Kidney epithelial cell (primary cell): Measurements from ENCODE around the gene CCDC182. TPM values are rescaled to one million over a fixed set of nuclear protein-coding genes. Genes with fewer than 3 reads are reported as not detected.

ENCODE experiments used
- DNase-seq: peaks from one replicate; pipeline ENCODE4 v3.0.0-alpha.2; 2010; ENCODE audit warnings: low read depth
- H3K27me3 ChIP-seq: 2 replicates; pipeline ENCODE4 v1.6.0; 2011; ENCODE audit warnings: low read length; ENCODE audit not compliant: control insufficient read depth, insufficient read depth
- H3K36me3 ChIP-seq: 2 replicates; pipeline ENCODE4 v1.5.1; 2011; ENCODE audit warnings: low read length; ENCODE audit not compliant: control insufficient read depth, insufficient read depth
- H3K4me3 ChIP-seq: 2 replicates; pipeline ENCODE4 v1.5.1; 2011; ENCODE audit warnings: low read depth, mild to moderate bottlenecking, control low read depth, low read length
- total RNA-seq: library from RNA; depleted of rRNA; stranded (reverse); fragments of >200 nt; gene quantifications from 2 replicates; pipeline ENCODE4 v1.2.3, GENCODE V29; 2015
- TF ChIP-seq, protein P1 (sequence below): IDR thresholded peaks from 2 replicates; pipeline ENCODE4 v1.5.1; 2011; ENCODE audit warnings: mild to moderate bottlenecking, moderate library complexity, low read length, control low read depth, inconsistent platforms; ENCODE audit not compliant: insufficient read depth, poor library complexity, severe bottlenecking

The CCDC182 gene
- total RNA-seq, 1 donor from 2014 or later: not detected

GRCh38 chr17:57766318-57766943 is 21.3 kb upstream of the CCDC182 start:
- H3K4me3 ChIP-seq: no peak overlapping the region
- TF ChIP-seq, protein P1, sequence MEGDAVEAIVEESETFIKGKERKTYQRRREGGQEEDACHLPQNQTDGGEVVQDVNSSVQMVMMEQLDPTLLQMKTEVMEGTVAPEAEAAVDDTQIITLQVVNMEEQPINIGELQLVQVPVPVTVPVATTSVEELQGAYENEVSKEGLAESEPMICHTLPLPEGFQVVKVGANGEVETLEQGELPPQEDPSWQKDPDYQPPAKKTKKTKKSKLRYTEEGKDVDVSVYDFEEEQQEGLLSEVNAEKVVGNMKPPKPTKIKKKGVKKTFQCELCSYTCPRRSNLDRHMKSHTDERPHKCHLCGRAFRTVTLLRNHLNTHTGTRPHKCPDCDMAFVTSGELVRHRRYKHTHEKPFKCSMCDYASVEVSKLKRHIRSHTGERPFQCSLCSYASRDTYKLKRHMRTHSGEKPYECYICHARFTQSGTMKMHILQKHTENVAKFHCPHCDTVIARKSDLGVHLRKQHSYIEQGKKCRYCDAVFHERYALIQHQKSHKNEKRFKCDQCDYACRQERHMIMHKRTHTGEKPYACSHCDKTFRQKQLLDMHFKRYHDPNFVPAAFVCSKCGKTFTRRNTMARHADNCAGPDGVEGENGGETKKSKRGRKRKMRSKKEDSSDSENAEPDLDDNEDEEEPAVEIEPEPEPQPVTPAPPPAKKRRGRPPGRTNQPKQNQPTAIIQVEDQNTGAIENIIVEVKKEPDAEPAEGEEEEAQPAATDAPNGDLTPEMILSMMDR: no peak
- H3K27me3 ChIP-seq: peaks cover 14% of the 10 kb centered on the region
- H3K36me3 ChIP-seq: no peaks in the 10 kb centered on the region
- DNase-seq: no peak

- no peak for DNase-seq
Observed at GRCh38 chr17:57762452-57763395, 17.6 kb upstream of the CCDC182 start.

DNA sequence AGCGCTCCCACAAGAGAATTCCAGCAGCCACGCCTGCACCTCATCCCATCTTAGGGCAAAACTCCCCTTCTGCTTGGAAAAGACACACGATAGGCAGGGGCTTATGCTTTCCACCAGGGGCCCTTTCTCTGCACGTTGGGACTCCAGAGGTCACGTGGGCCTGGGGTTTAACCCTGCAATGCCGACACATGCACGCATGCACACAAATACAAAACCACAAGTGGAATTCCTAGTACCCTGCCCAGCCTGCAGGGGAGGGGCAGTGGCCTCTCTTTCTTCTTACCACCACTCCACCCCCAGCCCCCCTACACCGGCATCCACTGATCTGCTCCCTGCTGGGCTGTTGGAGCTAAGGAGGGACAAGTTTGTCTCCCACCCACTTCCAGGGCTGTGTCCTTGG is 16.8 kb upstream of the CCDC182 start:
- Histone ChIP-seq H3K27me3 (peaks cover 8% of the 10 kb centered on the region), H3K4me3 (no peak overlapping the region), H3K36me3 (no peaks in the 10 kb centered on the region)
- TF ChIP-seq, protein P1: no peak
- DNase-seq: no peak

More at GRCh38 chr17:57762452-57763395, 17.6 kb upstream of the CCDC182 start:
- Histone ChIP-seq H3K36me3 (no peaks in the 10 kb centered on the region), H3K4me3 (no peak overlapping the region), H3K27me3 (peaks cover 8% of the 10 kb centered on the region)
- TF ChIP-seq, protein P1: no peak

- H3K36me3 ChIP-seq: no peaks in the 10 kb centered on the region
- H3K4me3 ChIP-seq: no peak overlapping the region
- no peak for DNase-seq
- TF ChIP-seq, protein P1: no peak
- H3K27me3 ChIP-seq: peaks cover 8% of the 10 kb centered on the region
Observed at GRCh38 chr17:57760046-57760445, 14.9 kb upstream of the CCDC182 start.

DNA sequence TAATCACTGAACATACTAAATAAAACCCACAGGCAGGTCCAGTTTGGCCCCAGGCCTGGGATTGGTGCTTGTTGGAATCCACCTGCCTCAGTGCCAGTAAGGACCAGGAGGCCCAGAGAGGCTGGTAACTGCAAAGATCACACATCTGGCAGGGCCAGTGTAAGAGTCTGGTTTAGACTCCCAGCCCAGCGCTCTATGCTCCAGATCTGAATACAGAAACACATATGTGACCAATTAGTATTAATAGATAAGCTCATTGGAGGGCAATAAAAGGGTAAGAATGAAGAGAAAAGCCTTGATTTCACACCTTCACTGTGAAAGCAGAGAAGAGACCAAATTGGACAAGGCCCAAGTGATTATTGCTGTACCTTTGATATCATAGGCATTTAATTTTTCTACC is 13.6 kb upstream of the CCDC182 start:
- Histone ChIP-seq H3K4me3 (no peak overlapping the region), H3K36me3 (no peaks in the 10 kb centered on the region), H3K27me3 (peaks cover 8% of the 10 kb centered on the region)
- TF ChIP-seq, protein P1: no peak
- no peak for DNase-seq
